ENCODE measurements around the gene DOCK10.

GRCh38 chr2:224847961-224848850 is 194.1 kb downstream of the DOCK10 start:
- TF ChIP-seq CTCF (conservative IDR thresholded peaks at IDR 0.05 in 1 of 2, IDR thresholded peaks at IDR 0.05 in 1 of 2; ENCODE audit: low read depth in 1 of 2, low read length in 2 of 2) (no peak), EZH2 (IDR thresholded peaks at IDR 0.05; ENCODE audit: low read length, missing control alignments) (no peak)
